Measurements from ENCODE around the gene RBBP5. TPM values are rescaled to one million over a fixed set of nuclear protein-coding genes. Genes with fewer than 3 reads are reported as not detected.

The RBBP5 gene
- total and polyA plus RNA-seq, 3 donors from 2014 or later, result 11.7 to 20.3 (median 19.1) TPM

GRCh38 chr1:205107327-205107726 is 14.5 kb downstream of the RBBP5 start:
- Histone ChIP-seq H3K36me3 (ENCODE audit: low read depth, missing control alignments) (no peaks in the 10 kb centered on the region), H3K27me3 (no peaks in the 10 kb centered on the region), H3K4me3 (no peak overlapping the region), H3K9me3 (no peaks in the 10 kb centered on the region), H3K27ac (no peak overlapping the region), H3K4me1 (no peaks in the 10 kb centered on the region)
- DNase-seq, result no peak
- intact Hi-C loops (cut with DNase I; ENCODE audit: low total_unique reads), result no loop called here
- 91 to 92% methylated on average over 4 of the region's 4 CpGs for WGBS, 2 donors
- TF ChIP-seq CTCF (IDR thresholded peaks at IDR 0.05), result no peak
- TF ChIP-seq POLR2A (IDR thresholded peaks at IDR 0.05), result no peak

GRCh38 chr1:205102404-205102803 is 19.4 kb downstream of the RBBP5 start:
- no peaks in the 10 kb centered on the region for H3K9me3 ChIP-seq
- intact Hi-C loops (cut with DNase I; ENCODE audit: low total_unique reads), result no loop called here
- H3K27me3 ChIP-seq, result no peaks in the 10 kb centered on the region
- no peak overlapping the region for H3K27ac ChIP-seq
- H3K4me1 ChIP-seq, result no peaks in the 10 kb centered on the region
- DNase-seq, result no peak
- no peak for TF ChIP-seq CTCF (IDR thresholded peaks at IDR 0.05)
- TF ChIP-seq POLR2A (IDR thresholded peaks at IDR 0.05), result no peak
- H3K4me3 ChIP-seq, result no peak overlapping the region
- WGBS, 2 donors, result 91 to 98% methylated on average over 3 of the region's 3 CpGs
- no peaks in the 10 kb centered on the region for H3K36me3 ChIP-seq (ENCODE audit: low read depth, missing control alignments)

GRCh38 chr1:205098242-205098641 is 23.5 kb downstream of the RBBP5 start:
- Histone ChIP-seq H3K4me1 (no peaks in the 10 kb centered on the region), H3K9me3 (no peaks in the 10 kb centered on the region), H3K27ac (no peak overlapping the region), H3K4me3 (no peak overlapping the region), H3K36me3 (ENCODE audit: low read depth, missing control alignments) (no peaks in the 10 kb centered on the region), H3K27me3 (no peaks in the 10 kb centered on the region)
- no peak for DNase-seq
- no peak for TF ChIP-seq CTCF (IDR thresholded peaks at IDR 0.05)
- TF ChIP-seq POLR2A (IDR thresholded peaks at IDR 0.05), result no peak
- intact Hi-C loops (cut with DNase I; ENCODE audit: low total_unique reads), result no loop called here

GRCh38 chr1:205095422-205095821 is 26.4 kb downstream of the RBBP5 start:
- H3K4me3 ChIP-seq, result no peak overlapping the region
- no peak for TF ChIP-seq CTCF (IDR thresholded peaks at IDR 0.05)
- no peak for TF ChIP-seq POLR2A (IDR thresholded peaks at IDR 0.05)
- intact Hi-C loops (cut with DNase I; ENCODE audit: low total_unique reads), result no loop called here
- no peak overlapping the region for H3K27ac ChIP-seq
- no peak for DNase-seq
- H3K9me3 ChIP-seq, result no peaks in the 10 kb centered on the region
- no peaks in the 10 kb centered on the region for H3K27me3 ChIP-seq
- H3K36me3 ChIP-seq (ENCODE audit: low read depth, missing control alignments), result no peaks in the 10 kb centered on the region
- H3K4me1 ChIP-seq, result no peaks in the 10 kb centered on the region

- DNase-seq, result no peak
- WGBS, 2 donors, result 82 to 94% methylated on average over 4 of the region's 4 CpGs
Measured at GRCh38 chr1:205091043-205091740, 30.6 kb downstream of the RBBP5 start.

More at GRCh38 chr1:205091043-205091740, 30.6 kb downstream of the RBBP5 start:
- Histone ChIP-seq H3K27ac (no peak overlapping the region), H3K27me3 (no peaks in the 10 kb centered on the region), H3K9me3 (no peaks in the 10 kb centered on the region), H3K36me3 (ENCODE audit: low read depth, missing control alignments) (no peaks in the 10 kb centered on the region), H3K4me3 (no peak overlapping the region), H3K4me1 (no peaks in the 10 kb centered on the region)
- intact Hi-C loops (cut with DNase I; ENCODE audit: low total_unique reads), result no loop called here
- no peak for TF ChIP-seq POLR2A (IDR thresholded peaks at IDR 0.05)
- TF ChIP-seq CTCF (IDR thresholded peaks at IDR 0.05), result no peak

All from testis (tissue), 3 donors.